ENCODE measurements around the gene CYP46A1. TPM values are rescaled to one million over a fixed set of nuclear protein-coding genes. Genes with fewer than 3 reads are reported as not detected.
"Not testable (repeated sequence)": the region's sequence is repeated elsewhere in the genome, so short reads cannot be mapped to it uniquely, and the experiment has no call there.

Gene CYP46A1
- total RNA-seq, 4 donors from 2014 or later = 0.04 to 1.1 TPM; not detected in 2

DNA sequence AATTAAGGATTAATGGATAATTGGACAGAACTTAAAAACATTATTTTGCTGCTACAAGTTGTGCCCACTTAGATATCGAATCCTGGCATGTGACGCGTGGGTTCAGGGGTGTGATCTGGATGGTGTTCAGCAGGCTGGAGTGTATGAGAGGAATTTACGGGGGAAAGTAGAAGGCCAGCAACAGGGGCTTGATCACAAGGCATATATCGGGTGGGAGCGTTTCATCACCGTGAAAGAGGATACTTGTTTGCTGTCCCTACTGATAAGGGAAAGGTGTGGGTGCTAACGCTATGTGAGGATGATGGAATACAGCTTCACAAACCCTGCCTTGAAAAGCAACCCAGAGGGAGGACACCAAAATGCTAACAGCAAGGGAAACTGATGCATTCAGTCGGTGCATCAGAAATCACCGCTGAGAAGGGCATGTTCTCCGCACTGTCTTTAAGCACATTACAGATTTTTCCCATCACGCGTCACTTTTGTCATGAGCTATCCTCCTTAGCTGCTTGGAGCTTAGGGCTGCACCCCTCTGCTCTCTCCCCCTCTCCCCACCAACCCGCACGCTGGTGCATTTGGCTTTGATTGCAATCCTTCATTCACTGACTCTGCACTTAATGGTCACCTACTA is 25.8 kb upstream of the CYP46A1 start:
- intact Hi-C loops (cut with DNase I) = no loop called here
- no peaks in the 10 kb centered on the region for H3K9me3 ChIP-seq
- H3K4me3 ChIP-seq = no peak overlapping the region
- peaks cover 0 to 21% (median 0%) of the 10 kb centered on the region in 3 donors for H3K4me1 ChIP-seq
- 52 to 65% methylated on average over 15 of the region's 15 CpGs for WGBS, 2 donors
- H3K27ac ChIP-seq = no peak overlapping the region
- DNase-seq = no peak
- TF ChIP-seq, protein P1, sequence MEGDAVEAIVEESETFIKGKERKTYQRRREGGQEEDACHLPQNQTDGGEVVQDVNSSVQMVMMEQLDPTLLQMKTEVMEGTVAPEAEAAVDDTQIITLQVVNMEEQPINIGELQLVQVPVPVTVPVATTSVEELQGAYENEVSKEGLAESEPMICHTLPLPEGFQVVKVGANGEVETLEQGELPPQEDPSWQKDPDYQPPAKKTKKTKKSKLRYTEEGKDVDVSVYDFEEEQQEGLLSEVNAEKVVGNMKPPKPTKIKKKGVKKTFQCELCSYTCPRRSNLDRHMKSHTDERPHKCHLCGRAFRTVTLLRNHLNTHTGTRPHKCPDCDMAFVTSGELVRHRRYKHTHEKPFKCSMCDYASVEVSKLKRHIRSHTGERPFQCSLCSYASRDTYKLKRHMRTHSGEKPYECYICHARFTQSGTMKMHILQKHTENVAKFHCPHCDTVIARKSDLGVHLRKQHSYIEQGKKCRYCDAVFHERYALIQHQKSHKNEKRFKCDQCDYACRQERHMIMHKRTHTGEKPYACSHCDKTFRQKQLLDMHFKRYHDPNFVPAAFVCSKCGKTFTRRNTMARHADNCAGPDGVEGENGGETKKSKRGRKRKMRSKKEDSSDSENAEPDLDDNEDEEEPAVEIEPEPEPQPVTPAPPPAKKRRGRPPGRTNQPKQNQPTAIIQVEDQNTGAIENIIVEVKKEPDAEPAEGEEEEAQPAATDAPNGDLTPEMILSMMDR (IDR thresholded peaks at IDR 0.05) = no peak
- no peak for TF ChIP-seq POLR2A (IDR thresholded peaks at IDR 0.05)
- H3K27me3 ChIP-seq = peaks cover 2 to 76% (median 6%) of the 10 kb centered on the region in 4 donors
- no peaks in the 10 kb centered on the region for H3K36me3 ChIP-seq

DNA sequence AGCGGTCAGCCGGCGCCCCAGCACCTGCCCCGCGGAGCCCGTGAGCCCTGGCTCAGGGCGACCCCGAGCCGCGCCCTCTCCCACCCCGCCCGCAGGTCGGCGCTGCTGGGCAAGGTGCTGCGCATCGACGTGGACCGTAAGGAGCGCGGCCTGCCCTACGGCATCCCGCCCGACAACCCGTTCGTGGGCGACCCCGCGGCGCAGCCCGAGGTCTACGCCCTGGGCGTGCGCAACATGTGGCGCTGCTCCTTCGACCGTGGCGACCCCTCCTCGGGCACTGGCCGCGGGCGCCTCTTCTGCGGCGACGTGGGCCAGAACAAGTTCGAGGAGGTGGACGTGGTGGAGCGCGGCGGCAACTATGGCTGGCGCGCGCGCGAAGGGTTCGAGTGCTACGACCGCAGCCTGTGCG is 24.8 kb upstream of the CYP46A1 start:
- Histone ChIP-seq H3K27ac (no peak overlapping the region), H3K4me3 (peak overlapping the region in 2 of 4 donors; percentile 19 to 47), H3K27me3 (peaks cover 2 to 76% (median 6%) of the 10 kb centered on the region in 4 donors), H3K36me3 (no peaks in the 10 kb centered on the region), H3K9me3 (no peaks in the 10 kb centered on the region), H3K4me1 (peaks cover 0 to 18% (median 0%) of the 10 kb centered on the region in 3 donors)
- DNase-seq = no peak
- WGBS, 2 donors = 27% methylated on average over 3 of the region's 58 CpGs; no CpG with 5 or more reads in 1 of the 2 donors
- TF ChIP-seq, protein P1 (IDR thresholded peaks at IDR 0.05) = peak in 1 of 6 experiments; percentile 3
- no peak for TF ChIP-seq POLR2A (IDR thresholded peaks at IDR 0.05)
- intact Hi-C loops (cut with DNase I) = no loop called here

- Histone ChIP-seq H3K36me3 (no peaks in the 10 kb centered on the region), H3K4me1 (peaks cover 0 to 14% (median 0%) of the 10 kb centered on the region in 3 donors), H3K9me3 (no peaks in the 10 kb centered on the region), H3K4me3 (peak overlapping the region in 2 of 4 donors; percentile 19 to 47), H3K27me3 (peaks cover 2 to 76% (median 6%) of the 10 kb centered on the region in 4 donors), H3K27ac (no peak overlapping the region)
- 22 to 25% methylated on average over 9 to 16 of the region's 37 CpGs for WGBS, 2 donors
- TF ChIP-seq, protein P1 (IDR thresholded peaks at IDR 0.05) = no peak
- DNase-seq = no peak
- intact Hi-C loops (cut with DNase I) = no loop called here
These were observed 24.0 kb upstream of the CYP46A1 start for GRCh38 chr14:99660006-99660566.

DNA sequence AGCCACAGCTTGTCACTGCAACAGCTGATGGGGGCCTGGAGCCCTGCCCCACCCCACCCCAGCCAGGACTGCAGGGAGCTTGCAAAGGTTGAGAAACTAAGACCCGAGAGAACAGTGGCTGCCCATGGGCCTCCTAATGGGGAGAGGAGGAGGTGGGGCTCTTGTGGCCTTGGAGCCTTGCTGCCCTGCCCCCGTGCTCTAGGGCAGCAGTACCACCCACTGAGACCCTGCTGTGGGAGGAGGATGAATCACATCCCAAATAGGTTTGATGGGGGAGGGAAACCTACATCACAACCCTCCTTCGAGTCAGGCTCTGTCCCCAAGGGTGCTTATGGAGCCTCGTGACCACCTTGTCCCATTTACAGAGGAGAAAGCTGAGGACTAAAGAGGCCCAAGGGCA is 23.3 kb upstream of the CYP46A1 start:
- H3K4me1 ChIP-seq = peaks cover 0 to 14% (median 0%) of the 10 kb centered on the region in 3 donors
- intact Hi-C loops (cut with DNase I) = no loop called here
- H3K27me3 ChIP-seq = peaks cover 2 to 69% (median 6%) of the 10 kb centered on the region in 4 donors
- no peak overlapping the region for H3K27ac ChIP-seq
- no peak for DNase-seq
- H3K36me3 ChIP-seq = no peaks in the 10 kb centered on the region
- no peaks in the 10 kb centered on the region for H3K9me3 ChIP-seq
- WGBS, 2 donors = 86% methylated on average over 4 of the region's 4 CpGs; no CpG with 5 or more reads in 1 of the 2 donors
- H3K4me3 ChIP-seq = no peak overlapping the region
- TF ChIP-seq POLR2A (IDR thresholded peaks at IDR 0.05) = no peak
- TF ChIP-seq, protein P1 (IDR thresholded peaks at IDR 0.05) = no peak

- H3K9me3 ChIP-seq; H3K27ac ChIP-seq; H3K4me3 ChIP-seq; intact Hi-C loops (cut with DNase I); DNase-seq; H3K36me3 ChIP-seq: not testable (repeated sequence)
- H3K27me3 ChIP-seq = peaks cover 2 to 65% (median 6%) of the 10 kb centered on the region in 4 donors
- peaks cover 0 to 14% (median 0%) of the 10 kb centered on the region in 3 donors for H3K4me1 ChIP-seq
These were observed 22.9 kb upstream of the CYP46A1 start for GRCh38 chr14:99661206-99661605.
